ENCODE results near the gene AGAP4.
"Not testable (repeated sequence)": the region's sequence is repeated elsewhere in the genome, so short reads cannot be mapped to it uniquely, and the experiment has no call there.

The AGAP4 gene

GRCh38 chr10:45817130-45817859 lies 30.0 kb downstream of the AGAP4 start:
- no peak overlapping the region for H3K4me3 ChIP-seq (ENCODE audit: low read length)
- no peak for DNase-seq (ENCODE audit: low read depth)
- TF ChIP-seq, protein P1, sequence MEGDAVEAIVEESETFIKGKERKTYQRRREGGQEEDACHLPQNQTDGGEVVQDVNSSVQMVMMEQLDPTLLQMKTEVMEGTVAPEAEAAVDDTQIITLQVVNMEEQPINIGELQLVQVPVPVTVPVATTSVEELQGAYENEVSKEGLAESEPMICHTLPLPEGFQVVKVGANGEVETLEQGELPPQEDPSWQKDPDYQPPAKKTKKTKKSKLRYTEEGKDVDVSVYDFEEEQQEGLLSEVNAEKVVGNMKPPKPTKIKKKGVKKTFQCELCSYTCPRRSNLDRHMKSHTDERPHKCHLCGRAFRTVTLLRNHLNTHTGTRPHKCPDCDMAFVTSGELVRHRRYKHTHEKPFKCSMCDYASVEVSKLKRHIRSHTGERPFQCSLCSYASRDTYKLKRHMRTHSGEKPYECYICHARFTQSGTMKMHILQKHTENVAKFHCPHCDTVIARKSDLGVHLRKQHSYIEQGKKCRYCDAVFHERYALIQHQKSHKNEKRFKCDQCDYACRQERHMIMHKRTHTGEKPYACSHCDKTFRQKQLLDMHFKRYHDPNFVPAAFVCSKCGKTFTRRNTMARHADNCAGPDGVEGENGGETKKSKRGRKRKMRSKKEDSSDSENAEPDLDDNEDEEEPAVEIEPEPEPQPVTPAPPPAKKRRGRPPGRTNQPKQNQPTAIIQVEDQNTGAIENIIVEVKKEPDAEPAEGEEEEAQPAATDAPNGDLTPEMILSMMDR (conservative IDR thresholded peaks at IDR 0.05; ENCODE audit: low read length) = no peak

GRCh38 chr10:45814146-45814545 lies 33.2 kb downstream of the AGAP4 start:
- DNase-seq (ENCODE audit: low read depth); H3K4me3 ChIP-seq (ENCODE audit: low read length): not testable (repeated sequence)

GRCh38 chr10:45812959-45813358 lies 34.3 kb downstream of the AGAP4 start:
- H3K4me3 ChIP-seq (ENCODE audit: low read length); DNase-seq (ENCODE audit: low read depth): not testable (repeated sequence)

DNA sequence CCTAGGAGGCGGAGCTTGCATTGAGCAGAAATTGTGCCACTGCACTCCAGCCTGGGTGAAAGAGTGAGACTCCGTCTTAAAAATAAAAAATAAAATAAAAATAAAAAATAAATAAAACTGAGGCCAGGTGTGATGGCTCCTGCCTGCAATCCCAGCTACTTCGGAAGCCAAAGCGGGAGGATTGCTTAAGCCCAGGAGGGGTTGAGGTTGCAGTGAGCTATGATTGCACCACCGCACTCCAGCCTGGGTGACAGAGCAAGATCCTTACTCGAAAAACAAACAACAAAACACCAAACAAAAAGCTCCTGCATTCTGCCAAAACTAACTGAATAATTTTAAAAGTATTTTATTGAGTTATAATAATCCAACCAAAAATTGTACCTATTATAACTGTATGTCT lies 36.2 kb downstream of the AGAP4 start:
- no peak overlapping the region for H3K4me3 ChIP-seq (ENCODE audit: low read length)
- DNase-seq (ENCODE audit: low read depth) = no peak
- TF ChIP-seq, protein P1 (conservative IDR thresholded peaks at IDR 0.05; ENCODE audit: low read length) = no peak

DNA sequence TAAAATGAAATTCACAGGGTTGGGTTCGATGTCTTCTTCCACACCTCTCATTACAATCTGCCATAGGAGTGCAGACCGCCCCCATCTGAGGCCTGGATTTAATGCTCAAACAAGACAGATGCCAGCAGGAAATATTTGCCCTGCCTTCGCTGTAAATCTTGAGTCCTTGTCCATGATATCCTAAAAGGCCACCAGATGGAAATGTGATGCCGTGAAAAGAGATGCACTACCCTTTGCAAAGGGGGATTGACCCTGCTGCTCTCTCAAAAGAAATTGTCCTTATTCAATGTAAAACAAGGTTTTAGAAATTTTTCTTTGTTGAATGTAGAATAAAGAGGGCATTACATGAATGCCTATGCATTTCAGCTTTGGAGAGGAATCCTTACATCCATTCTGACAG lies 37.5 kb downstream of the AGAP4 start:
- DNase-seq (ENCODE audit: low read depth) = peak; percentile 8
- no peak overlapping the region for H3K4me3 ChIP-seq (ENCODE audit: low read length)
- TF ChIP-seq, protein P1 (conservative IDR thresholded peaks at IDR 0.05; ENCODE audit: low read length) = peak; percentile 27; the same call in 1 of the 2 replicates

- peak; percentile 46 for DNase-seq (ENCODE audit: low read depth)
- not testable (repeated sequence) for H3K4me3 ChIP-seq (ENCODE audit: low read length)
Measured at GRCh38 chr10:45804996-45805395, 42.3 kb downstream of the AGAP4 start.

DNA sequence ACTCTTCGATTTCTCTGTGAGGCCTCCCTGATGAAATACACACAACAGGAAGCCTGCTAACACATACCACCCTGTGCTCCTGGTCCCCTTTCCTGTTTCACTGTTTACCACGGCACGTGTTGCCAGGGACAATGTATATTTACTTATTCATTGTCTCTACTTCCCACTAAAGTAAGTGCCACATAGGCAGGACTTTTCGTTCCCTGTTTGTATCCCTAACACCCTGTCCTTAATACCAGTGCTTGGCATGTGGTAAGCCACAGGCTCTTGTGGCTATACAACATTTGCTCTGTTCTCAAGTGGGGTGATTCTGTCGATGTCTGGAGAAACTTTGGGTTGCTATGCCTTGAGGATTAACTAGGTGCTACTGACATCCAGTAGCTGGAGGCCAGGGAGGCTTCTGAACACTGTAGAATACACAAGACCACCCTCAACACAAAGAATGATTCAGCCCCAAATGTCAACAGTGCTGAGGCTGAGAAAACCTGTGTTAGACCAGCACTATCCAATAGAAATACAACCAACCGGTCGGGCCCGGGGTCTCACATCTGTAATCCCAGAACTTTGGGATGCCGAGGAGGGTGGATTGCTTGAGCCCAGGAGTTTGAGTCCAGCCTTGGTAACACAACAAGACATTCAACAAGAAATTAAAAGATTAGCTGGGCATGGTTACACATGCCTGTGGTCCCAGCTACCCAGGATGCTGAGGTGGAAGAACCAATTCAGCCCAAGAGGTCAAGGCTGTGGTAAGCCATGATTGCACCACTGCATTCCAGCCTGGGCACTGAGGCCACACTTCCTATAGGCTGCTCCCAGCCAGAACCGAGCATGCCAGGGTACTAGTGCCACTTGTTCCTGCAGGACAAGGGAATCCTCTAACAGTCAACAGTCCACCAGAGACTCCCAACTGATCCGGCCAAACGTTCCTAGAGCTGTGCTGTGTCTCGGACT lies 44.0 kb downstream of the AGAP4 start:
- DNase-seq (ENCODE audit: low read depth) = peak; percentile 65
- H3K4me3 ChIP-seq (ENCODE audit: low read length) = not testable (repeated sequence)

- H3K4me3 ChIP-seq (ENCODE audit: low read length); DNase-seq (ENCODE audit: low read depth): not testable (repeated sequence)
Measured at GRCh38 chr10:45794761-45795160, 52.5 kb downstream of the AGAP4 start.

- H3K4me3 ChIP-seq (ENCODE audit: low read length); DNase-seq (ENCODE audit: low read depth): not testable (repeated sequence)
Measured at GRCh38 chr10:45790694-45791426, 56.4 kb downstream of the AGAP4 start.

DNA sequence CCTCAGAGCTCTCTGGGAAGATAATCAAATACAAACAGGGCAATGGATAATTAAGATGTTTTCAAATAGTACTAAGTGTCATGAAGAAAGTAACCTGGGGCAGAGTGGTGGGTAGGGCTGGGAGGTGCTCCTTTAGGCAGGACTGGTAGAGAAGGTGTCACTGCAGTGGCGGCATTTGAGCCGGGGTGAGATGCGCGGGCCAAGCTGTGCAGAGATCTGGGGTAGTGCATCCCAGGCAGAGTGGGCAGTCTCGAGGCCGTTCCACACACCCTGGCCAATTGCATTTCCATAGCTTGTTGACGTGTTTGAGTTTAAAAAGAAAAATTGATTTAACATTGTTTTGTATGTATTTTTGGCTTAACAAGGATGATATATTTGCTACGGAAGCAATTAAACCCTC lies 57.3 kb downstream of the AGAP4 start:
- not testable (repeated sequence) for DNase-seq (ENCODE audit: low read depth); H3K4me3 ChIP-seq (ENCODE audit: low read length)

- H3K4me3 ChIP-seq (ENCODE audit: low read length); DNase-seq (ENCODE audit: low read depth): not testable (repeated sequence)
Measured at GRCh38 chr10:45787212-45787741, 60.0 kb downstream of the AGAP4 start.

GRCh38 chr10:45786217-45786616 lies 61.1 kb downstream of the AGAP4 start:
- DNase-seq (ENCODE audit: low read depth); H3K4me3 ChIP-seq (ENCODE audit: low read length): not testable (repeated sequence)

Measured in AG10803 (cell line).